GM18526 (cell line): ENCODE results near the gene PLA1A.
A peak's percentile ranks its signal among the peaks of the same experiment; 100 is the strongest.

Source experiments
- POLR2A ChIP-seq: IDR thresholded peaks from 3 replicates; pipeline ENCODE4 v1.6.1; 2011; ENCODE audit not compliant: insufficient read length; ENCODE audit errors: extremely low read depth

The PLA1A gene

GRCh38 chr3:119597548-119598288 lies at the start of gene PLA1A:
PLA1A (plus strand) TSS chr3:119597885; CDS start chr3:119597914, 29 bp downstream.
- peak; percentile 21 for TF ChIP-seq POLR2A

GRCh38 chr3:119548341-119548740 lies 49.3 kb upstream of the PLA1A start:
- no peak for TF ChIP-seq POLR2A

GRCh38 chr3:119550192-119550910 lies 47.3 kb upstream of the PLA1A start:
- peak; percentile 21 for TF ChIP-seq POLR2A

GRCh38 chr3:119551598-119551997 lies 46.1 kb upstream of the PLA1A start:
- no peak for TF ChIP-seq POLR2A

- TF ChIP-seq POLR2A, result no peak
These were observed 43.8 kb upstream of the PLA1A start for GRCh38 chr3:119553823-119554415.

GRCh38 chr3:119555309-119555735 lies 42.4 kb upstream of the PLA1A start:
- TF ChIP-seq POLR2A, result no peak

GRCh38 chr3:119555929-119556328 lies 41.8 kb upstream of the PLA1A start:
- no peak for TF ChIP-seq POLR2A

- no peak for TF ChIP-seq POLR2A
These were observed 40.4 kb upstream of the PLA1A start for GRCh38 chr3:119557192-119557876.

- no peak for TF ChIP-seq POLR2A
These were observed 39.8 kb upstream of the PLA1A start for GRCh38 chr3:119557877-119558269.

- no peak for TF ChIP-seq POLR2A
These were observed 38.9 kb upstream of the PLA1A start for GRCh38 chr3:119558626-119559317.

GRCh38 chr3:119559441-119559963 lies 38.2 kb upstream of the PLA1A start, which contains the start of gene CD80:
CD80 (minus strand) TSS chr3:119559614; CDS start chr3:119557728, 1,886 bp downstream.
- no peak for TF ChIP-seq POLR2A

GRCh38 chr3:119560160-119560559 lies 37.5 kb upstream of the PLA1A start:
- TF ChIP-seq POLR2A, result no peak

GRCh38 chr3:119562307-119562961 lies 35.3 kb upstream of the PLA1A start:
- TF ChIP-seq POLR2A, result peak; percentile 61

GRCh38 chr3:119569156-119569555 lies 28.5 kb upstream of the PLA1A start:
- no peak for TF ChIP-seq POLR2A
